NT2/D1 (cell line): Measurements from ENCODE around the gene GRB10.

ENCODE experiments used
- SUZ12 ChIP-seq: IDR thresholded peaks from 2 replicates; pipeline ENCODE4 v1.6.1; 2011; ENCODE audit not compliant: insufficient read length, insufficient read depth; ENCODE audit errors: extremely low read depth
- YY1 ChIP-seq: IDR thresholded peaks from 2 replicates; pipeline ENCODE4 v1.6.1; 2011; ENCODE audit not compliant: insufficient read length, insufficient read depth
- ZNF274 ChIP-seq: IDR thresholded peaks from 2 replicates; pipeline ENCODE4 v1.6.1; 2011; ENCODE audit warnings: mild to moderate bottlenecking, low read depth, low read length

GRCh38 chr7:50822110-50822509 is 39.4 kb upstream of the GRB10 start:
- no peak for TF ChIP-seq YY1
- no peak for TF ChIP-seq ZNF274
- TF ChIP-seq SUZ12: no peak
